CD14-positive monocyte (primary cell): ENCODE results near the gene SS18. TPM values are rescaled to one million over a fixed set of nuclear protein-coding genes. Genes with fewer than 3 reads are reported as not detected.

Experiments used
- DNase-seq, 3 donors: peaks; one replicate each; pipeline ENCODE4 v3.0.0-alpha.2; 2011 to 2022
- H2AFZ ChIP-seq: 2 replicates; pipeline ENCODE4 v1.6.0; 2012; ENCODE audit warnings: mild to moderate bottlenecking, low read depth, low read length, inconsistent platforms; ENCODE audit not compliant: insufficient read depth, poor library complexity, severe bottlenecking
- H3K27ac ChIP-seq, 2 donors: 1 replicate in 1 of 2; 2 replicates in 1 of 2; pipeline ENCODE4 v1.5.1; 2012 to 2013; ENCODE audit warnings: low read length in 2 of 2, control low read depth in 1 of 2, inconsistent platforms in 1 of 2, low read depth in 1 of 2, mild to moderate bottlenecking in 1 of 2
- H3K27me3 ChIP-seq, 2 donors: one replicate each; pipeline versions ENCODE4 v1.6.0 to v1.6.1; 2011 to 2013; ENCODE audit warnings: low read length in 2 of 2; ENCODE audit not compliant: control insufficient read depth in 2 of 2, insufficient read depth in 2 of 2
- H3K36me3 ChIP-seq, 2 donors: replicated peaks in 1 of 2; 1 replicate in 1 of 2; 2 replicates in 1 of 2; pipeline versions ENCODE4 v1.5.1 to v1.6.1; 2012 to 2013; ENCODE audit warnings: low read length in 2 of 2, control low read depth in 1 of 2, inconsistent platforms in 1 of 2, mild to moderate bottlenecking in 1 of 2; ENCODE audit not compliant: insufficient read depth in 2 of 2, control insufficient read depth in 1 of 2
- H3K4me1 ChIP-seq, 2 donors: 1 replicate in 1 of 2; 2 replicates in 1 of 2; pipeline versions ENCODE4 v1.5.1 to v1.6.1; 2012 to 2013; ENCODE audit warnings: low read length in 2 of 2, control low read depth in 1 of 2, inconsistent platforms in 1 of 2, mild to moderate bottlenecking in 1 of 2, moderate library complexity in 1 of 2; ENCODE audit not compliant: insufficient read depth in 2 of 2, control insufficient read depth in 1 of 2
- H3K4me2 ChIP-seq: replicated peaks from 2 replicates; pipeline ENCODE3; 2012; ENCODE audit warnings: low read length, moderate library complexity, mild to moderate bottlenecking; ENCODE audit not compliant: poor library complexity, severe bottlenecking; ENCODE audit errors: extremely low read depth
- H3K4me3 ChIP-seq, 3 experiments: fragments of 200-600 bp in 1 of 3; sonication (generic) in 1 of 3; replicated peaks in 1 of 3; 1 replicate in 2 of 3; 2 replicates in 1 of 3; pipeline ENCODE4 v1.5.1; 2011 to 2013; ENCODE audit warnings: low read length in 3 of 3, mild to moderate bottlenecking in 3 of 3, control low read depth in 2 of 3, low read depth in 2 of 3, inconsistent platforms in 1 of 3, moderate library complexity in 1 of 3
- H3K79me2 ChIP-seq: 2 replicates; pipeline ENCODE4 v1.6.0; 2012; ENCODE audit warnings: mild to moderate bottlenecking, control low read depth, inconsistent platforms, low read length, moderate library complexity; ENCODE audit not compliant: insufficient read depth
- H3K9ac ChIP-seq: 2 replicates; pipeline ENCODE4 v1.6.0; 2017; ENCODE audit warnings: low read length, mild to moderate bottlenecking; ENCODE audit not compliant: insufficient read depth, poor library complexity, severe bottlenecking
- H3K9me3 ChIP-seq, 2 donors: replicated peaks in 1 of 2; 1 replicate in 1 of 2; 2 replicates in 1 of 2; pipeline versions ENCODE4 v1.5.1 to v1.6.1; 2012 to 2013; ENCODE audit warnings: low read length in 2 of 2, control low read depth in 1 of 2; ENCODE audit not compliant: control insufficient read depth in 1 of 2, insufficient read depth in 1 of 2
- H4K20me1 ChIP-seq: 2 replicates; pipeline ENCODE4 v1.6.0; 2012; ENCODE audit warnings: mild to moderate bottlenecking, low read length, control low read depth, moderate library complexity; ENCODE audit not compliant: insufficient read depth
- H3K27ac Mint-ChIP-seq, 7 donors: one replicate each; pipeline ENCODE4 v1.8.0; 2020; ENCODE audit warnings: mild to moderate bottlenecking in 7 of 7, mixed read lengths in 7 of 7, moderate library complexity in 6 of 7, inconsistent platforms in 2 of 7
- H3K27me3 Mint-ChIP-seq, 3 donors: one replicate each; pipeline ENCODE4 v1.8.0; 2021 to 2022; ENCODE audit warnings: low read depth in 3 of 3, mild to moderate bottlenecking in 3 of 3, mixed read lengths in 3 of 3, moderate library complexity in 3 of 3, inconsistent platforms in 1 of 3
- H3K36me3 Mint-ChIP-seq, 2 donors: one replicate each; pipeline ENCODE4 v1.8.0; 2020; ENCODE audit warnings: mixed read lengths in 2 of 2, inconsistent platforms in 1 of 2, mild to moderate bottlenecking in 1 of 2
- H3K4me1 Mint-ChIP-seq: one replicate; pipeline ENCODE4 v1.8.0; 2020; ENCODE audit warnings: mild to moderate bottlenecking, mixed read lengths
- H3K4me3 Mint-ChIP-seq, 2 donors: one replicate each; pipeline ENCODE4 v1.8.0; 2020; ENCODE audit warnings: mild to moderate bottlenecking in 2 of 2, mixed read lengths in 2 of 2, moderate library complexity in 1 of 2
- H3K9me3 Mint-ChIP-seq, 7 donors: one replicate each; pipeline ENCODE4 v1.8.0; 2020 to 2022; ENCODE audit warnings: mixed read lengths in 7 of 7, mild to moderate bottlenecking in 6 of 7, moderate library complexity in 6 of 7, inconsistent platforms in 2 of 7
- CTCF ChIP-seq: fragments of 200-600 bp; IDR thresholded peaks from one replicate; pipeline ENCODE4 v1.8.0; 2022; ENCODE audit warnings: antibody characterized with exemption, mild to moderate bottlenecking
- WGBS: methylation state at CpG from one replicate; pipeline ENCODE4 v1.1.5; 2013; ENCODE audit warnings: missing lambda C conversion rate; ENCODE audit not compliant: insufficient coverage; 5-methylcytosine and 5-hydroxymethylcytosine counted together
- intact Hi-C, 2 donors: fragments of 100-400 bp; cut with micrococcal nuclease; formaldehyde crosslinking; loops; one replicate each; pipeline versions ENCODE4 v1.15.0 to v1.15.1; 2023
- polyA plus RNA-seq, 3 donors: library from polyadenylated mRNA; depleted of rRNA in 1 of 3; unstranded in 2 of 3; stranded (reverse) in 1 of 3; fragments of 300-500 nt in 2 of 3; fragments of >200 nt in 1 of 3; fragmentation: Illumina TruSeq in 2 of 3; gene quantifications; 1 replicate in 2 of 3; 2 replicates in 1 of 3; pipeline ENCODE4 v1.2.3, GENCODE V29; 2012 to 2021

Gene SS18
- polyA plus RNA-seq, 3 donors: 23.0 to 50.5 (median 36.3) TPM

- H3K4me2 ChIP-seq: no peak overlapping the region
- no peak overlapping the region for H3K4me3 Mint-ChIP-seq
- peaks cover 0 to 15% (median 3%) of the 10 kb centered on the region in 7 donors for H3K9me3 Mint-ChIP-seq
- intact Hi-C loops: no loop called here
- H3K36me3 ChIP-seq: no peaks in the 10 kb centered on the region
- no peak overlapping the region for H3K4me3 ChIP-seq
- no peaks in the 10 kb centered on the region for H3K36me3 Mint-ChIP-seq
- no peak for TF ChIP-seq CTCF
- H3K27me3 ChIP-seq: no peaks in the 10 kb centered on the region
- no peaks in the 10 kb centered on the region for H3K4me1 ChIP-seq
- H3K9me3 ChIP-seq: no peaks in the 10 kb centered on the region
- H4K20me1 ChIP-seq: no peaks in the 10 kb centered on the region
- H3K27ac Mint-ChIP-seq: no peak overlapping the region
- peaks cover 0 to 5% (median 4%) of the 10 kb centered on the region in 3 donors for H3K27me3 Mint-ChIP-seq
- H3K4me1 Mint-ChIP-seq: peaks cover 3% of the 10 kb centered on the region
- 60% methylated on average over 1 of the region's 1 CpG for WGBS
- H2AFZ ChIP-seq: no peak overlapping the region
- no peak for DNase-seq
- no peak overlapping the region for H3K27ac ChIP-seq
- no peaks in the 10 kb centered on the region for H3K79me2 ChIP-seq
- no peak overlapping the region for H3K9ac ChIP-seq
Observed at GRCh38 chr18:25974630-25975077, 115.8 kb downstream of the SS18 start.

Other genes starting within 250 kb of the SS18 start
- under 1 TPM in 1 of 3 donors, not detected in 2; 0.13 TPM for gene PSMA8, start 43.3 kb upstream of the SS18 start, polyA plus RNA-seq
- gene TAF4B, start 135.8 kb upstream of the SS18 start, polyA plus RNA-seq: 1 to 10 TPM in 1 of 3 donors, under 1 TPM in 2; 0.64 to 1.2 (median 0.92) TPM